Measurements from ENCODE around the gene SAMD9L. TPM values are rescaled to one million over a fixed set of nuclear protein-coding genes. Genes with fewer than 3 reads are reported as not detected.

The SAMD9L gene
- total and polyA plus RNA-seq, 2 experiments from 2014 or later, result not detected

DNA sequence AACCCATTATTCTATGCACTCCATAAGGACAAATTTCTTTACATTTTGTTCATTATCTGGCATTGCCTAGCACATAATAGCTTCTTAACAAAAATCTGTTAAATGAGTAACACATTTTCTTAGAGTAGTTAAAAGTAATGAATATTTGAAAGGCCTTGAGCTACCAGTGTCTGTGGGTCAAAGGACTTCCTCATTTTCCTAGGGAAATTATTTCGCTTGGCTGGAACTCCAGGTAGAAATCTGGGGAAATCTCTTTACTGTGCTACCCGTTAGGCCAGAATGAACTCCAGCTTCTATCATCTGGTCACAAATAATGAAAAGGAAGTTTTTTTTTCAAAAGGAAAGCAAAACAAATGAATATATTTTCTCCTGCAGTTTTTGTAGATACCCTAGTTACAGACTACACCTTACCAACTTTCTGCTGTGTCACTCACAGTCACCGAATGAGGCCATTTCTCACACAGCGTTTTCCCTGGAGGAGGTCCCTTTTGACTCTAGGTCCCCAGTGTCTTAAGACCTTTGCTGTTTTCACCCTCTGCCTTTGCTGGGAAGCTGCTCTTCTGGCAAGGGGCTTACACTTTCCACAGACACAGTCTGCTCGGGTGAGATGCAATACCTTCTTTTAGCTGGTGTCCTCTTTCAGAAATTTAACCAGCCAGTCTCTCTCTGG is 1.6 kb downstream of the SAMD9L start:
- Histone ChIP-seq H3K27ac (no peak overlapping the region), H3K36me3 (no peaks in the 10 kb centered on the region), H3K9me3 (ENCODE audit: low read depth) (no peaks in the 10 kb centered on the region), H3K27me3 (no peaks in the 10 kb centered on the region), H3K4me1 (ENCODE audit: low read depth) (no peaks in the 10 kb centered on the region), H3K4me3 (no peak overlapping the region)
- TF ChIP-seq, protein P1, sequence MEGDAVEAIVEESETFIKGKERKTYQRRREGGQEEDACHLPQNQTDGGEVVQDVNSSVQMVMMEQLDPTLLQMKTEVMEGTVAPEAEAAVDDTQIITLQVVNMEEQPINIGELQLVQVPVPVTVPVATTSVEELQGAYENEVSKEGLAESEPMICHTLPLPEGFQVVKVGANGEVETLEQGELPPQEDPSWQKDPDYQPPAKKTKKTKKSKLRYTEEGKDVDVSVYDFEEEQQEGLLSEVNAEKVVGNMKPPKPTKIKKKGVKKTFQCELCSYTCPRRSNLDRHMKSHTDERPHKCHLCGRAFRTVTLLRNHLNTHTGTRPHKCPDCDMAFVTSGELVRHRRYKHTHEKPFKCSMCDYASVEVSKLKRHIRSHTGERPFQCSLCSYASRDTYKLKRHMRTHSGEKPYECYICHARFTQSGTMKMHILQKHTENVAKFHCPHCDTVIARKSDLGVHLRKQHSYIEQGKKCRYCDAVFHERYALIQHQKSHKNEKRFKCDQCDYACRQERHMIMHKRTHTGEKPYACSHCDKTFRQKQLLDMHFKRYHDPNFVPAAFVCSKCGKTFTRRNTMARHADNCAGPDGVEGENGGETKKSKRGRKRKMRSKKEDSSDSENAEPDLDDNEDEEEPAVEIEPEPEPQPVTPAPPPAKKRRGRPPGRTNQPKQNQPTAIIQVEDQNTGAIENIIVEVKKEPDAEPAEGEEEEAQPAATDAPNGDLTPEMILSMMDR (IDR thresholded peaks at IDR 0.05; ENCODE audit: low read depth, low read length), result no peak
- DNase-seq (ENCODE audit: low read depth in 1 of 2, low spot score in 1 of 2), result no peak

DNA sequence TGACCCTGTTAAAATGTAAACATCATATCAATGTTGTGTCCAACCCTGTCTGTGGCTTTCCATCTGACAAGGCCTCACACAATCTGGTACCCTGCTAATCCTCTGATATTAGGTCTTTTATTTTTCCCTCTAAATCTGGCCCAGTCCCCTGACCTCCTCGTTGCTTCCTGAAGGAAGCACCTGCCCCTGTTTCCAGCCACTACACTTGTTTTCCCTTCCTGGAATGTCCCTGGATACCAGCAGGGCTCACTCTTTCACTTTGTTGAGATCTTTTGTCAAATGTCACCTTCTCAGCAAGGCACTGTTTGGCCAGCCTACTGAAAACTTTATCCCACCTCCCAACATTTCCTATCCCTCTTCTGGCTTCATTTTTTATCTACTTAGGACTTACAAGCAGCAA is 2.1 kb downstream of the SAMD9L start:
- Histone ChIP-seq H3K9me3 (ENCODE audit: low read depth) (no peaks in the 10 kb centered on the region), H3K27ac (no peak overlapping the region), H3K4me3 (no peak overlapping the region), H3K4me1 (ENCODE audit: low read depth) (no peaks in the 10 kb centered on the region), H3K36me3 (no peaks in the 10 kb centered on the region), H3K27me3 (no peaks in the 10 kb centered on the region)
- DNase-seq (ENCODE audit: low read depth in 1 of 2, low spot score in 1 of 2), result no peak
- TF ChIP-seq, protein P1 (IDR thresholded peaks at IDR 0.05; ENCODE audit: low read depth, low read length), result no peak

DNA sequence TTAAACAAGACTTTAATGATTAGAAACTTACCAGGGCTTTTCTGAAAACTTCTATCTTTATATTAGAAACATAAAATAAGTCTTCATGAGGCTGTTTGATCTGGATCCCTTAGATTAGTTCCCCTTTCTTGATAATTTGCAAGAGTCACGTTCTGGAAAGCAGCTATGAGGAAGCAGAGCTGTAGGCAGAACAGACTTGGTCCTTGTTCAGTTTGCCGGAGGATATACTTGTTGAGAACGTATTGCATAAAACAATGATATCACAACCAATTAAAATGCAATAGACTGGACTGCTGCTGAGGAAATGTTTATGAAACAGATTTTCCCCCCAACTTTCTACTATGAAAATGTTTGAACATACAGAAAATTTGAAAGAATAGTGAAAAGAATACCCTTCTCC is 2.8 kb downstream of the SAMD9L start:
- no peak overlapping the region for H3K4me3 ChIP-seq
- TF ChIP-seq, protein P1 (IDR thresholded peaks at IDR 0.05; ENCODE audit: low read depth, low read length), result no peak
- no peaks in the 10 kb centered on the region for H3K4me1 ChIP-seq (ENCODE audit: low read depth)
- no peak overlapping the region for H3K27ac ChIP-seq
- no peaks in the 10 kb centered on the region for H3K27me3 ChIP-seq
- DNase-seq (ENCODE audit: low read depth in 1 of 2, low spot score in 1 of 2), result no peak
- H3K36me3 ChIP-seq, result no peaks in the 10 kb centered on the region
- H3K9me3 ChIP-seq (ENCODE audit: low read depth), result no peaks in the 10 kb centered on the region

DNA sequence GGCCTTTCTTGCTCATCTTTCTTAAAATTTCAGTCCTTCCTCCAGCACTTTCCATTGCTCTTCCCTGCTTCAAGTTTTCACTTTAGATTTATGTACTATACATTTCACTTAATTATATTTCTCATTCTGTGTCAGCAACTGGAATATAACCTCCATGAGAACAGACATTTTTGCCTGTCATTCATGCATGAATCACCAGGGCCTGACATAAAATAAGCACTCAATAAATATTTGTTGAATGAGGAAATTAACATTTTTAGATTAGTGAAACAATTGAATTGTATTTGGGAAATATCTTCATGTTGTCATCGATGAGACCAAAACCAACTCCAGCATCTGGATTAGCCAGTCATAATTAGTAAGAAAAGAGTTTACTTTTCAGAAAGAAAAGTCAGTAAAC is 6.1 kb downstream of the SAMD9L start:
- Histone ChIP-seq H3K27me3 (no peaks in the 10 kb centered on the region), H3K4me3 (no peak overlapping the region), H3K9me3 (ENCODE audit: low read depth) (no peaks in the 10 kb centered on the region), H3K36me3 (no peaks in the 10 kb centered on the region), H3K27ac (no peak overlapping the region), H3K4me1 (ENCODE audit: low read depth) (no peaks in the 10 kb centered on the region)
- TF ChIP-seq, protein P1 (IDR thresholded peaks at IDR 0.05; ENCODE audit: low read depth, low read length), result no peak
- no peak for DNase-seq (ENCODE audit: low read depth in 1 of 2, low spot score in 1 of 2)

DNA sequence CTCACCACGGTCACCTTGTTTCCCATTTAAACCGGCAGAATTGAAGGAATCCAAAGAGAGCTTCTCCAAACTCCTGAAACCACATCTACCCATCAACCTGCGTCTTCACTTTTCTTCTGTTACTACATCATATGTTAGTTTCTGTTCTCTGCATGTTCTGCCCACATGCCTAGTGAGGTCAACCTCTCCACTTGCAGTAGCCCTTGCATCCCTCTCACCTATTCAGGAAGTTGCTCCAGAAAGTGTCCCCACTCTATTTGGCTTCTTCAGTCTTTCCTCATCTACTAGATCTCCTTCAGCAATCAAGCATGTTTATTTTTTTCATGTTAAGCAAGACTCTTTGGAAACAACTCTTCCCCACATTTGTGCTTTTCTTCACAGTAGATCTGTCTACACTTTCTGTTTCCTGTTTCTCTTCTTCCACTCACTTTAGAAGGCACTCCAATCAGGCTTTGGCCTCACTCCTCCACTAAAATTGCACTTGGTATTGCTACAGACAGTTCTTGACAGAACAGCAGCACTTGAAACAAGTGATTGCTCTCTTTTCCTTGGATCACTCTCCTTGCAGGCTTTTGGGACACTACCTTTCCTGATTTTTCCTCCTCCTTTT is 7.5 kb downstream of the SAMD9L start:
- Histone ChIP-seq H3K36me3 (no peaks in the 10 kb centered on the region), H3K27me3 (no peaks in the 10 kb centered on the region), H3K4me3 (no peak overlapping the region), H3K27ac (no peak overlapping the region), H3K4me1 (ENCODE audit: low read depth) (no peaks in the 10 kb centered on the region), H3K9me3 (ENCODE audit: low read depth) (no peaks in the 10 kb centered on the region)
- TF ChIP-seq, protein P1 (IDR thresholded peaks at IDR 0.05; ENCODE audit: low read depth, low read length), result no peak
- no peak for DNase-seq (ENCODE audit: low read depth in 1 of 2, low spot score in 1 of 2)
